Hematopoietic multipotent progenitor cell treated with erythropoietin and hydrocortisone succinate and interleukin-3 and kit ligand, for 4 days (in vitro differentiated cells): ENCODE measurements around the gene HBM.
"Not testable (repeated sequence)": the region's sequence is repeated elsewhere in the genome, so short reads cannot be mapped to it uniquely, and the experiment has no call there.

Experiments used
- DNase-seq: peaks from one replicate; pipeline ENCODE4 v3.0.0-alpha.2; 2015

The HBM gene

GRCh38 chr16:165539-166374, at the start of gene HBM:
HBM (plus strand) TSS chr16:165978; CDS start chr16:165998, 20 bp downstream.
- peak; percentile 58 for DNase-seq

DNA sequence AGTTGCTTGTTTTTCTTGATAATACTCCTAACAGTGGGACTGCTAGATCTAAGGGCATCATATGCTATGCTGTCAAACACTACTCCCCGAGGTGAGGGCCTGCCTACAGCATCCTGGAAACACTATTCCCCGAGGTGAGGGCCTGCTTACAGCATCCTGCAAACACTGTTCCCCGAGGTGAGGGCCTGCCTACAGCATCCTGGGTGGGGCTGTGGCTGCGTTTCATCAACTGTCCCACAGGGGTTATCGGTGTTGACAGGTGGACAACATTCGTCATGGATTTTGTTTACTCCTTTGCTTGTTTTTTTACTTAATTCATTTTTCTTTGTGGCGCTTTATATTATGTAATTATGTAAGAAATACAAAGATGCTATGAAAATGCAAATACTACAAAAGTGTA, 49.8 kb upstream of the HBM start:
- DNase-seq = no peak

GRCh38 chr16:117379-118365, 48.1 kb upstream of the HBM start:
- peak; percentile 88 for DNase-seq

- no peak for DNase-seq
Measured at GRCh38 chr16:118857-119256, 46.9 kb upstream of the HBM start.

DNA sequence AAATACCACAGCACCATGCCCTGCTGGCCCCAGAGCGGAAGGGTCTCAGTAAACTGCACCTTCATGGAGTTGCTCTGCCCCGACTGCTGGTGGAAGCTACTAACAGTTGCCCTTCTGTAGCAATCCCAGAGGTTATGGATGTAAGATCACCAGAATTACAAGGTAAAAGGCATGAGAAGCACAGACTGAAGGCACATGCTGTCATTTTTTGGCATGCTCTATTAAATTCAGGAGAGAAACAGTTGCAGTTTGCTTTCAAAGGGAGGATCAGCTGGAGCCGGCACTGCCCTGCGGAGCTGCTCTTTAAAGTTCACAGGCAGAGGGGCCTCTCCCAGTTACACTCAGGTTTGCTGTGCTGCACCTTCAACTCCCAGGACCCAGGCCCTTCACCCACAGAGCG, 46.5 kb upstream of the HBM start:
- DNase-seq = no peak

GRCh38 chr16:119835-120491, 45.8 kb upstream of the HBM start:
- DNase-seq = peak; percentile 73

DNA sequence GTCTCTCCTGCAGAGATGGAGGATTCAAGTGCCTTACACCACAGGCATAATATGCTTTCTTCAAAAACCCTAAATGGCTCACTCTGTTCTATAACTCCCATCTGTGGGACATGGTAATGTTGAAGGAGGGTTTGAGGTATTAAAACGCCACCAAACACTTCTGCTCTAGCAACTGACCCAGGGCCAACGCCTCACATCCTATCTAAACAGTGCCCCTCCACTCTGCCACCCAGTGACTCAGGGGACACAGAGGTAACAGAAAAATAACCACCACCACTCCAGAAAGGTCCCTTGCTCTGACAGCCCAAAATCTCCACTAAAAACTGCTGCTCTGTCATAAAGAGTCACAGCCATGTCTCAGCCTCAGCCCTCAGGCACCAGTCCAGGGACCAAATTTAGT, 45.0 kb upstream of the HBM start:
- no peak for DNase-seq

DNA sequence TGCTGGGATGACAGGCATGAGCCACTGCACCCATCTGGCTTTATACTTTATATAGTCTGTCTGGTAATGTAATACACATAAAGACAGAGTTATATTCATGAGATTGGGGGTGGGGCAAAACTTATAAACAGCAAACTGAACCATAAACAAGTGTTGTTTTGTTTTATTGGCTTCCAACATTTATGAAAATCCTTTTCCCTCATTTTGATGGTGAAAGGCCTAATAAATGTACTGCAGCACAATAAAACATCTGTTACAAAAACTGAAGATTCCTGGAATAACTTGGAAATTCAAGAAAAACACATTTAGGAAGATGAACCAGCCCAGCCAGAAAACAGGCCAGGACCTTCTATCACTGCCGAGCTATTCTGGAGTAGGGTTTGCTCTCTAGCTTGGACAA, 43.4 kb upstream of the HBM start:
- DNase-seq = no peak

DNA sequence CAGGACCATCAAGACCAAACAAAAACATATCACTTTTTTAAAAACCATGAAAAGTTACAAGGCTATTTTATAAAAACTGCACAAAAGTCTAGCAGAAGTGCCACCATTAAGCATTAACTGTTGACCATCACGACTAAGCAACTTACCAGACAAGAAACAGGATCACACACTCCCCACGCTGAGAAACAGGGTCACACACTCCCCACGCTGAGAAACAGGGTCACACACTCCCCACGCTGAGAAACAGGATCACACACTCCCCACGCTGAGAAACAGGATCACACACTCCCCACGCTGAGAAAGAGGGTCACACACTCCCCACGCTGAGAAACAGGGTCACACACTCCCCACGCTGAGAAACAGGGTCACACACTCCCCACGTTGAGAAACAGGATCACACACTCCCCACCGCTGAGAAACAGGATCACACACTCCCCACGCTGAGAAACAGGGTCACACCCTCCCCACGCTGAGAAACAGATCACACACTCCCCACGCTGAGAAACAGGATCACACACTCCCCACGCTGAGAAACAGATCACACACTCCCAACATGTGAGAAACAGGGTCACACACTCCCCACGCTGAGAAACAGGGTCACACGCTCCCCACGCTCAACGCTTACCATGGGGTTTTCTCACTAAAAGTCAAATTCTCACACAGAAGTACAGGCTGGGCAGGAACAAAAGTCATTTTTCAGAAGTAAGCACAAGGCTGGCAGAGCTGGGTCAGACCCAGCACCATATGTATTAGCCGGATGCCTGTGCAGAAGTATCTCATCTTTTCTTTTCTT, 42.0 kb upstream of the HBM start:
- DNase-seq = not testable (repeated sequence)

GRCh38 chr16:125011-125410, 40.8 kb upstream of the HBM start:
- DNase-seq = no peak

DNA sequence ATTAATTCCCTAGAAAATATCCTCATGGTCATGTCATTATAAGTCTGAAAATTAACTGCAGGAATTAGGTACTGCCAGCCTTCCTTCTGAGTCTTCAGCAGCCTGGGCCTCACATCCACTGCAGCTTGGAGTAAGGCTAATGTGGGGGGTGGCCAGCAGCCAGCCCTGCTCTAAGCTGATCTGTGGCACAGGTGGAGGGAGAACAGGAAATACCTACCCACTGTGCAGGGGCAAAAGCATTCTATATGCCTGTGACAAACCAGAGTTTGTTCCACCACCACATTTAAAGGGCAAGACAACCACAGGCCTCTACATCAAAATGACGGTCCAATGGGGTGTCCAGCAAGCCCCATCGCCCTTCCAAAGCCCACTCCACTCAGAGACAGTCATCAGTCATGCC, 36.7 kb upstream of the HBM start:
- DNase-seq = no peak

- no peak for DNase-seq
Measured at GRCh38 chr16:130533-131173, 35.1 kb upstream of the HBM start.

DNA sequence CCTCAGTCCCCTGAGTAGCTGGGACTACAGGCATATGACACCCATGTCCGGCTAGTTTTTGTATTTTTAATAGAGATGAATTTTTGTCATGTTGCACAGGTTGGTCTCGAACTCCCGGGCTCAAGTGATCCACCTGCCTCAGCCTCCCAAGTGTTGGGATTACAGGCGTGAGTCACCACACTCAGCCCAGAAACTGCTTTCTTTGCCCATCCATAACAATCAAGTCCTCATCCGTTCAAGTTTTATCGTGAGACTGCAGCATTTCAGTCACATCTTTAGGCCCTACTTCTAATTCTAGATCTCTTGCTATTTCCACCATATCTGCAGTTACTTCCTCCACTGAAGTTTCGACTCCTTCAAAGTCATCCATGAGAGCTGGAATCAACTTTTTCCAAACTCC, 33.7 kb upstream of the HBM start:
- no peak for DNase-seq

- DNase-seq = no peak
Measured at GRCh38 chr16:133716-134115, 32.1 kb upstream of the HBM start.

- DNase-seq = peak; percentile 47
Measured at GRCh38 chr16:138049-138417, 27.7 kb upstream of the HBM start.

- no peak for DNase-seq
Measured at GRCh38 chr16:140175-140857, 25.5 kb upstream of the HBM start.

DNA sequence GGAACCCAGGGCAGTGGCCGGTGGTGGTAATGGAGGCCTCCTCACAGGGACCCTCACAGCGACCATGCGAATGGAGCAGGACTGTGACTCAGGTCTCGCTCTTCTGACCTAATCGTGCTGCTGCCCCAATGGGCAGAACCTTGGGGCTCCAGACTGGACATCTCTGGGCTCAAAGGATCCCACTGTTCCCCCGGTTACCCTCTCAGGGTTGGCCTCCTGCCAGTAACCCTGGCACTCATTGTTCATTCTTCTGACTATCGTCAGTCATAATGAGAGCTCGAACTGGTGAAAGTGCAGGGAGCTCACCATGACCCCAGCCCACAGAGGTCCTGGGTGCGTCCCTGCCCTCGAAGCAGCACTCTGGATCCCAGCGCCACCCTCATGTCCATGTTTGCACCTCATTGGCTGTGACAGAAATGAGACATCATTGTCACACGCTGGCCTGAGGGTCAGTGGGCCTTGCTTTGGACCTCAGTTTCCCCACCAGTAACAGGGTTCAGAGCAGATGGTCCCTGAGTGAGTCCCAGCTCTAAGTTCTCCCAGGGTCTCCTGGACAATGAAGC, 23.3 kb upstream of the HBM start:
- DNase-seq = no peak

- DNase-seq = peak; percentile 75
Measured at GRCh38 chr16:143047-143446, 22.7 kb upstream of the HBM start.

DNA sequence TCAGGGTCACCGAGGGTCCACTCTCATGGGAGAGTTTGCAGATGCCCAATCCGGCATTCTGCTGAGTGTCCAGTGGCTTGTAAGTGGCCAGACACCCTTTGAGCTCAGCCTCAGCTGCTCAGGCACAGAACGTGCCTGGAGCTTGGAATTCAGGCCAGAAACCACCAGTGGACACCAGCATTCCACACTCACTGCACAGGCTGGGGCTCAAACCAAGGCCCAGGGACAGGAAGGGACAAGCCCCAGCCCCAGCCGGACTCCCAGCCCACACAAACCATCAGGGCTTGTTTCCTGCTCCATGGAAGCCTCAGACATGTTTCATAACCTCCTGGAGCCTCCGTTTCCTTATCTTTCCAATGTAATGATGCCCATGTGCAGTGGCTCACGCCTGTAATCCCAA, 22.3 kb upstream of the HBM start:
- DNase-seq = no peak

DNA sequence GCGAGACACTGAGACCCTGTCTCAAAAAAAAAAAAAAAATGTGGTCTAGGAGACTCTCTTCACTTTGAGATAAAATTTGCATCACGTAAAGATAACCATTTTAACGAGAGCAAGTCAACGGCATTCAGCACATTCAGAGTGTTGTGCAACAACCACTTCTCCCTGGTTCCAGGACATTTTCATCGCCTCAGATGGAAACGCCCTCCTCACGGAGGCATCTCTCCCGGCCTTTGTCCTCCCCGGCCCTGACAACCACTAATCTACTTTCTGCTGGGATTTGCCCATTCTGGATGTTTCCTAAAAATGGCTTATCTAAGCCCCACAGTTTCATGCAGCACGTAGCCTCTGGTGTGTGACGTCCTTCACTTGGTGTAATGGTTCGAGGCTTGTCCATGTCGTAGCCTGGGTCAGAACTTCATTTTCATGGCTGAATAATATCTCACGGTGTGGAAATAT, 21.0 kb upstream of the HBM start:
- peak; percentile 37 for DNase-seq

DNA sequence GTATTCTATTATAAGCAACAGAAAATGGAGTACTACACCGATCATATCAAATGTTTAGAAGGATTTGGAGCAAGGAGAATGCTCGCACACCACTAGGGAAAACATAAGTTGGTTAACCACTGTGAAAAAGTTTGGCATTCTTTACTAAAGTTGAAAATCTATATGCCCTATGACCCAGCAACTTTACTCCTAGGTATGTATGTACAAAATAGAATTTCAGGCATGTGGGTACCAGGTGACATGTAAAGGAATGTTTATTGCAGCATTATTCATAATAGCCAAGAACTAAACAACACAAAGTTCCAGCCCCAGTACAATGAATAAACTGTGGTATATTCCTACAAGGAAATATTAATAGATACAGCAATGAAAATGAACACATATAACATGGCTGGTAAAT, 19.1 kb upstream of the HBM start:
- DNase-seq = no peak
